Measurements from ENCODE around the gene PDPR.
"Not testable (repeated sequence)": the region's sequence is repeated elsewhere in the genome, so short reads cannot be mapped to it uniquely, and the experiment has no call there.

PDPR gene

GRCh38 chr16:70113982-70114826 is at the start of gene PDPR:
Gene PDPR, plus strand, starts transcription at chr16:70114332. Its CDS starts 6,161 bp downstream, at chr16:70120493.
- DNase-seq (ENCODE audit: low read depth, low spot score) = peak; percentile 53

- DNase-seq (ENCODE audit: low read depth, low spot score) = not testable (repeated sequence)
These were observed 49.2 kb upstream of the PDPR start for GRCh38 chr16:70064841-70065370.

GRCh38 chr16:70065376-70065745 is 48.8 kb upstream of the PDPR start:
- DNase-seq (ENCODE audit: low read depth, low spot score) = not testable (repeated sequence)

GRCh38 chr16:70065746-70066658 is 48.1 kb upstream of the PDPR start:
- DNase-seq (ENCODE audit: low read depth, low spot score) = peak; percentile 52

GRCh38 chr16:70066751-70067150 is 47.4 kb upstream of the PDPR start:
- not testable (repeated sequence) for DNase-seq (ENCODE audit: low read depth, low spot score)

GRCh38 chr16:70079081-70079480 is 35.1 kb upstream of the PDPR start:
- DNase-seq (ENCODE audit: low read depth, low spot score) = not testable (repeated sequence)

GRCh38 chr16:70081219-70081618 is 32.9 kb upstream of the PDPR start:
- not testable (repeated sequence) for DNase-seq (ENCODE audit: low read depth, low spot score)

- DNase-seq (ENCODE audit: low read depth, low spot score) = not testable (repeated sequence)
These were observed 30.2 kb upstream of the PDPR start for GRCh38 chr16:70083931-70084330.

GRCh38 chr16:70088160-70088559 is 26.0 kb upstream of the PDPR start:
- not testable (repeated sequence) for DNase-seq (ENCODE audit: low read depth, low spot score)

GRCh38 chr16:70088877-70089276 is 25.3 kb upstream of the PDPR start:
- not testable (repeated sequence) for DNase-seq (ENCODE audit: low read depth, low spot score)

GRCh38 chr16:70089289-70089688 is 24.8 kb upstream of the PDPR start:
- DNase-seq (ENCODE audit: low read depth, low spot score) = not testable (repeated sequence)

GRCh38 chr16:70091104-70091503 is 23.0 kb upstream of the PDPR start:
- not testable (repeated sequence) for DNase-seq (ENCODE audit: low read depth, low spot score)

GRCh38 chr16:70094096-70094495 is 20.0 kb upstream of the PDPR start:
- not testable (repeated sequence) for DNase-seq (ENCODE audit: low read depth, low spot score)

- DNase-seq (ENCODE audit: low read depth, low spot score) = not testable (repeated sequence)
These were observed 4.4 kb upstream of the PDPR start for GRCh38 chr16:70109583-70110279.

GRCh38 chr16:70112162-70112561 is 2.0 kb upstream of the PDPR start:
- not testable (repeated sequence) for DNase-seq (ENCODE audit: low read depth, low spot score)

GRCh38 chr16:70113599-70113981 is 542 bp upstream of the PDPR start:
- not testable (repeated sequence) for DNase-seq (ENCODE audit: low read depth, low spot score)

- DNase-seq (ENCODE audit: low read depth, low spot score) = not testable (repeated sequence)
These were observed 4.2 kb downstream of the PDPR start for GRCh38 chr16:70118354-70118753.

GRCh38 chr16:70118776-70119175 is 4.6 kb downstream of the PDPR start:
- not testable (repeated sequence) for DNase-seq (ENCODE audit: low read depth, low spot score)

- DNase-seq (ENCODE audit: low read depth, low spot score) = not testable (repeated sequence)
These were observed 6.3 kb downstream of the PDPR start for GRCh38 chr16:70120398-70120797.

GRCh38 chr16:70123822-70124221 is 9.7 kb downstream of the PDPR start:
- DNase-seq (ENCODE audit: low read depth, low spot score) = not testable (repeated sequence)

GRCh38 chr16:70126226-70126625 is 12.1 kb downstream of the PDPR start:
- not testable (repeated sequence) for DNase-seq (ENCODE audit: low read depth, low spot score)

All from smooth muscle cell of the brain vasculature (primary cell).